NCI-H2107 (cell line): ENCODE results near the gene PHACTR1.

ENCODE experiments used
- DNase-seq: peaks from one replicate; lab custom pipeline; 2025; lab: John Stamatoyannopoulos, UW

PHACTR1 gene

GRCh38 chr6:13072686-13073347 is 356.2 kb downstream of the PHACTR1 start:
- no peak for DNase-seq

- DNase-seq: no peak
Measured at GRCh38 chr6:13074415-13075140, 358.0 kb downstream of the PHACTR1 start.

- DNase-seq: no peak
Measured at GRCh38 chr6:13075141-13075845, 358.7 kb downstream of the PHACTR1 start.

- DNase-seq: no peak
Measured at GRCh38 chr6:13076575-13076974, 360.0 kb downstream of the PHACTR1 start.

- DNase-seq: no peak
Measured at GRCh38 chr6:13077117-13077516, 360.6 kb downstream of the PHACTR1 start.

GRCh38 chr6:13079096-13079723 is 362.6 kb downstream of the PHACTR1 start:
- DNase-seq: no peak

- no peak for DNase-seq
Measured at GRCh38 chr6:13080462-13081188, 364.1 kb downstream of the PHACTR1 start.

GRCh38 chr6:13081189-13081563 is 364.6 kb downstream of the PHACTR1 start:
- DNase-seq: no peak

- no peak for DNase-seq
Measured at GRCh38 chr6:13089296-13089994, 372.9 kb downstream of the PHACTR1 start.

GRCh38 chr6:13091192-13091591 is 374.6 kb downstream of the PHACTR1 start:
- no peak for DNase-seq

GRCh38 chr6:13094781-13095425 is 378.3 kb downstream of the PHACTR1 start:
- DNase-seq: no peak

- DNase-seq: no peak
Measured at GRCh38 chr6:13096084-13096483, 379.5 kb downstream of the PHACTR1 start.

- DNase-seq: no peak
Measured at GRCh38 chr6:13097454-13097853, 380.9 kb downstream of the PHACTR1 start.

GRCh38 chr6:13098006-13098405 is 381.4 kb downstream of the PHACTR1 start:
- no peak for DNase-seq

GRCh38 chr6:13098793-13099570 is 382.4 kb downstream of the PHACTR1 start:
- no peak for DNase-seq

- DNase-seq: no peak
Measured at GRCh38 chr6:13099771-13100170, 383.2 kb downstream of the PHACTR1 start.

GRCh38 chr6:13101409-13101808 is 384.8 kb downstream of the PHACTR1 start:
- no peak for DNase-seq

GRCh38 chr6:13101985-13102384 is 385.4 kb downstream of the PHACTR1 start:
- DNase-seq: no peak

- DNase-seq: no peak
Measured at GRCh38 chr6:13103169-13103568, 386.6 kb downstream of the PHACTR1 start.

GRCh38 chr6:13105139-13105538 is 388.6 kb downstream of the PHACTR1 start:
- no peak for DNase-seq
